NOMO-1 treated with dmso at 0.1 percent for 144 hours (cell line): ENCODE results near the gene COL25A1.
"Not testable (repeated sequence)": the region's sequence is repeated elsewhere in the genome, so short reads cannot be mapped to it uniquely, and the experiment has no call there.

ENCODE experiments used
- DNase-seq: peaks from one replicate; lab custom pipeline; 2025; ENCODE audit not compliant: unreplicated experiment; lab: John Stamatoyannopoulos, UW

The COL25A1 gene

DNA sequence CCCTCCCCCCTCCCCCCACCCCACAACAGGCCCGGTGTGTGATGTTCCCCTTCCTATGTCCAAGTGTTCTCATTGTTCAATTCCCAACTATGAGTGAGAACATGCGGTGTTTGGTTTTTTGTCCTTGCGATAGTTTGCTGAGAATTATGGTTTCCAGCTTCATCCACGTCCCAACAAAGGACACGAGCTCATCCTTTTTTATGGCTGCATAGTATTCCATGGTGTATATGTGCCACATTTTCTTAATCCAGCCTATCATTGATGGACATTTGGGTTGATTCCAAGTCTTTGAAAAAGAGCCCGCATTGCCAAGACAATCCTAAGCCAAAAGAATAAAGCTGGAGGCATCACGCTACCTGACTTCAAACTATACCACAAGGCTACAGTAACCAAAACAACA, 231.8 kb downstream of the COL25A1 start:
- not testable (repeated sequence) for DNase-seq

DNA sequence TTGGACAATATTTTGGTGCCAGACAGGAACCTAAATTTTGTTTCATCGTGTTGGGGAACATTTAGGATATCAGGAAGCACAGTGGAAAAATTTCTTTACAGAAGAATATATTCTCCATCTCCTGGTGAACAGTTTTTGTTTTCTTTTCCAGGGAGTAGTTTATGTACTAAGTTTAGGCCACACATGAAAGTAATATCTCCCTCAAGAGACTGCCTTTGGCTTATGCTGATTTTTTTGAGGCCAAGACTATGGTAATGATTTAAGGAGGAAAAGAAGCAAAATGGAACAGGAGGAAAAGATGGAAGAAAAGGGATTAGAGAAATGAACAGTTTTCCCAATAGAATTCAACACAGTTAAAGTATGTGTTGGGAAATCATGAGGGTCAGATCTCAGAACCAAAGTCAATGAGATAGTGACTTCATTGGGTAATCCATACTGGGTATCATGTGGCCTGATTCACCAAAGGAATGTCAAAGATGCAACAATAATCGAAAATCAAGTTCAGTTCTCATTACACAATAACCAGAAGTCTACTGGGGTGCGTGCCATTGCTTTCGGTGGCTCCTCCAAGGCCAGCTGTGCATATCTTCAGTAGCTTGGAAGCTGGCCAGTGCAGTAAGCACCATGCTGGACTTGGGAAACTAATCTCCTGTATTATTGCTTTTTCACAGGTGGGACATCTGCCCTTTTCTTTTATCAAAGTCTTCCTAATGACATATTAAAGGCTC, 234.8 kb downstream of the COL25A1 start:
- DNase-seq, result no peak

DNA sequence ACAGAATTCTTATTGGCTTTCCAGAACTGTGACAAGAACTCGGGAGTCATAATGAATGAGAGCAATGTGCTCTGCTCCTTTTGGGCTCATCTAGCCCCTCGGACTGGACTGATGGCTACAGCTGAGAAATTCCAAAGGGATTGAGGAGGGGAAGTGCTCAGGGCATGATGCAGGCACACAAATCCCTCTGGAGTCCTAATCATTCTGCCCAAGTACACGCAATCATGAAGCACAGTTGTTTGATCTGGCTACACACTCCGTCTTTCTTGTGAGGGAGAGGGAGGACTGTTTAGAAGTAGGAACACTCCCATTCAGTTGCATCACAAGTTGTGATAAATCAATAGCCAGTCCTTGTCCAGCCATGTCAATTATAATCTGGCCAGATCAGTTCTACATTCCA, 237.5 kb downstream of the COL25A1 start:
- no peak for DNase-seq

DNA sequence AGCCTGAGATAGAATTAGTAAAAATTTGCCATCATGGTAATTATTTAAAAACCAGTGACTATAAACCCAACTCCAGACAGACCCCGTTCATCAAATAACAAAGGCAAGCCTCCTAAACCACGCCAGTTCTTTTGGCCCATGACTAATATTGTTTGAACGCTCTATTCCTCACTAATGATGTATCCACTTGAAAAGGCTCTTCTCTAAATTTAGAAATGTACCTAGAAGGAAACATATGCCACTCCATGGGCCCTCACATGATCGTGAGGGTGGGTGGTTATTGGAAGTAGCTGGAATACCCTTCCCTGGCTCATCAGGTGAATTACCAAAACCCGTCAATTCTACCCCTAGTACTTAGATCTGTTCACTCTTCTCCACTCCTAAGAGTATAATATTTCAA, 249.2 kb downstream of the COL25A1 start:
- DNase-seq, result no peak

DNA sequence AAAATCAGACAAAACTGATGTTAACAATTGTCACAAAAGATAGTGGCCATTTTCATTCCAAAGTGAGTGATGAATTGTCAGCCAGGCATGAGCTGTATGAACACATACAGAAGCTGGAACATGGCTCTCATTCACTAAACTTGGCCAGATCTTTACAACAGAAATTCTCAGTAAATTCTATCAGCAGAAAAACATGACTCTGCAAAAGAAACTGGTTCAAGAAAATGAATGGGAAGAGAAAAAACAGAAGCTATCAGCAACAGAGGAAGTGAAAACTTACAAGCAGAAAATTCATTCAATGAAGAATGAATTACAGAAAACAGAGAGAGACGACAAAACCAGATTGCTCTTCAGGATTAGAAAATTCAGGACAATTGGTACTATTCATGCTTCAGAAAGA, 249.6 kb downstream of the COL25A1 start:
- DNase-seq, result no peak

DNA sequence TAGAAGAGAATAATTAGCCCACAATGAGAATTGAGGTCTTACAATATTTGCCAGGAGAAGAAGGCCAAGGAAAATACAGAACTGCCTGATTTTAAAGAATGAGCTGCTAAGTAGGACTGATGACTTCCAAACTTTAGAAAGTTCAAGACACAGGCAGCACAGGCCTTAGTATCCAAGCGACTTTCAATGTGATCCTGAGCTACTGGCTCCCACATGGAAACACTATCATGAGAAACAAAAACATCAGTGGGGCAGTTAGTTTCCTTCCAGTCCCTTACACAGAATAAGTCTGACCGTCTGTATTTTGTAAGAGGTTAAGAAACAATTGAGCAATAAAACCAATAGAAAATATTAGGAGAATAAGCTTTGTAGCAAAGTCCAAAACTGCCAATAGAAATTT, 251.4 kb downstream of the COL25A1 start:
- DNase-seq, result no peak

DNA sequence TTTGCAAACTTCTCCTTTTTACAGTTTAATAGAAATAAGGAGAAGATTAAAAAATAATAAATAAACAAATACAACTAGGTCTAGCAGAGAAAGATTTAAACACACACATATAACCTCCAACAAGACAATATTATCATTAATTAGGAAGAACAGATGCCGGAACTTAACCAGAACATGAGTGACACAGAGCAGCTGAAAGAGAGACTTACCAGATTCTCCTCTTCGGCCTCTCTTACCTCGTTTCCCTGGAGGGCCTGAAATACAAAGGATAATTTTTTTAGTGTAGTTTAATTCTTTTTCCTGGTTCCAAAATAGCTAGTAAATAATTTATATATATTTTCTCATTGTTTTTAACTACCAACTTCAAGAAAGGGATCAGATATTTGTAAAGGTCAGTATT, 252.5 kb downstream of the COL25A1 start:
- DNase-seq, result no peak

DNA sequence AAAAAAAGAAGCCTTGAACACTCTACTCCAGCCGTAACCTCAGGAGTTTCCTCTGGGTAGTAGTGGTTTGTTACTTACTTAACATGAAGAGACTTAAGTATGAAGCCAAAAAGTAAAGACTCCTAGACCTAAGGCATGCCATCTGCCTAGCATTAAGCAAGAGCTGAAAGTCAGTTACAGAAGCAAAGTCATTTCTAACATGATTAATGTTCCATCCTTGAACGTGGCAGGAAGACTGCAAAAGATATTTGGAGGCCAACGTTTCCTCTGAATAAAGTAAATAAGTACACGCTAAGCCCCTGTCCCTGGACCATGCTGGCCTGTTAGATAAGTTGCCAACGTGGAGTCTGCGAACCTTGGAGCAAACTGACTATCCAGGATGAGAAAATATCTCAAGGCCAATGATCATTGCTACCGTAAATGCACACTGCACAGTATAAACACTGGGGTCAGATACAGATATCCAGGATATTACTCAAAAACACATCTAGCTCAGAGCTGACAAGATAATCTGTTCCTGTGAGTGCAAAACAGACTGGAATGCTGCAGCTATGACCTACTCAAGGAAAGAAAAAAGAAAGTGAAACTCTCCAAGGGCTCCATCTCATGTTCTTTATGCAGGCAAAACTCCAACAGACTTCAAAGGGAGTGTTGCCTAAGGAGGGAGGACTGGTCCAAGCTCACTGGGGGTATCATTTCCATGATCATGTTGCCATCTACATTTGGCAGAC, 255.8 kb downstream of the COL25A1 start:
- peak; percentile 51 for DNase-seq

DNA sequence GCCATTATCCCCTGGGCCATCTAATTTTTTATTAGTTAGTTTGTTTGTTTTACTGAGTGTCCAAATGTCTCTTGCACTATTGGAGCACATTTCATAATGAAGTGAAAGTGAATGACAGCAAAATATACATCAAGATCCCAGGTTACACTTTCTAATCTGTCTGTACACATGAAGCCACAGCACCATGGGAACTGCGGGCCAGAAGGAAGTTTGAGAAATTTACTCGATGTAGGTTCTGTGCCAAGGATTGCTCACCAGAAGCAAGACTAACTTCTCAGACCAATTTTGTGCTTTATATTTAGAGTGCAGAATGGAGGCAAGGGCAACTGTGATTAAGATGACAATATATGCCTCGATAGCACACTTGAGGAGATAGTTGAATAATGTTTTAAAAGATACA, 258.0 kb downstream of the COL25A1 start:
- peak; percentile 18 for DNase-seq

DNA sequence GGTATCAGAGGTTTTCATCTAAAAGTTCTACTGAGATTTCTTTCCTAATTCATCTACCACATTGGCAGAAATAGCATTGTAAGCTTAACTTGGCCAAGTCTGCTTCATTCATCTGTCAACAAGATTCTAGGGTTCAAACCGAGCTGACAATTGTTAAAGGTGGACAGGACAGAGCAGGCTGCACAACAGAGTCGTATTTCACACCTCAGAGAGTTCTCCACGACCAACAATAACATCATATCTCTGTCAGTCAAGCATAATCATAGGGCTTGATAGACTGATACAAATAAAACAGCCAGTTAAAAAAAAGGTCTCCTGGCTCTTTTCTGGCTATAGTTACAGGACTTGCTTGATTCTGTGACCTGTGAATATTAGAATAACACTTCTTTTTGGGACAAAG, 259.2 kb downstream of the COL25A1 start:
- DNase-seq, result no peak

DNA sequence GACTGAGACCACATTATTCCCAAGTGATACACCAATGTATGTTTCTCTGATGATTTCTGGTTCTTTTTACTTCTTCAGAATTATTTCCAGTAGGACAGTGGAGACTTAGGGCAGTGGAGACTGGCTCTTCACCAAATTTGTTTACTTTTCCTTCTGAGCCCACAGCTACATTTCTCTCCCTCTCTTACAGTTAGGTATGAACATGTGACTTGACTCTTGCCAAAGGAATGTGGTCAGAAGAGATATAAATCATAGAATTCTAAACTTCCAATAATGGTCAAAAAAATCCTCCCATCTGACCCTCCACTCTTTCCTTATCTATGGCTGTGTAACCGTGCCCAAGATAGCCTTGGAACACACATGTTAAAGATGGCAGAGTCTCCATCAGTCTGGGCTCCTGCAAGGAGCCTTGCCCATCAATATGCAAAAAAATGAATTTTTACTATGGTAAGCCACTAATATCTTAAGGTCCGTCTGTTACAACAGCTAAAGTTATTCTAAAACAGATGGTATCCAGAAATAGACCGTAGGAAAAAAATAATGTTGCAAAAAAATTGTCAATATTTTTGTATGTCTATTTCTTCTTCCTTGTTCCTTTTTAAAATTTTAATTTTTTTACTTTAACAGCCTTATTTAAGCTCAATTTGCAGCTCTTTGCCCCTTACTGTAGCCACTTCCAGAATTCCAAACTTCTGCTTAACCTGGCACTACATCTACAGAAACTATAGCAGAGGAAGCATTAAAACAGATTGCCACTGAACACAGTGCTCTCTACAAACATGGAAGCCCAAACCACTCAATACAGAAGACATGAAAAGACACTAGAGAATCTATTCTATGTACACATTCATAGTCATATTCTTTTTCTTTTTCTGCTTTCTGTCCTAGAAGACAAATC, 260.7 kb downstream of the COL25A1 start:
- no peak for DNase-seq

DNA sequence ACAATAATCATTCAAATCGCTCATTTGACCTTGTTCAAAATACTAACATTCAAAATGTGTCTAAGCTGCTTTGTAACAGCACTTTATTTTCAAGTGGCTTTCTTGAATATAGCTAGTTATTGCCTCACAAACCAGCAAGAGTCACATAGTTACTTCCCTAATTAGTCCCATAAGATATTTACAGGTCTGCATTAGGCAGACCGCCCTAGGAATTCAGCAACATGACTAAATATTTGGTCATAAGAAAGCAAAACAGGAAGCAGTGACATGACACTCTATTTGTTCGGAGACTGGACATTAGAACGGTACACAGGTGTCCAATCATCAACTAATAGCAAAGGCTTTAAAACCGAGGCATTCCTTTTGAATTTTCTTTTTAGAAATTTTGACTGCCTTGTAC, 262.0 kb downstream of the COL25A1 start:
- peak; percentile 49 for DNase-seq

DNA sequence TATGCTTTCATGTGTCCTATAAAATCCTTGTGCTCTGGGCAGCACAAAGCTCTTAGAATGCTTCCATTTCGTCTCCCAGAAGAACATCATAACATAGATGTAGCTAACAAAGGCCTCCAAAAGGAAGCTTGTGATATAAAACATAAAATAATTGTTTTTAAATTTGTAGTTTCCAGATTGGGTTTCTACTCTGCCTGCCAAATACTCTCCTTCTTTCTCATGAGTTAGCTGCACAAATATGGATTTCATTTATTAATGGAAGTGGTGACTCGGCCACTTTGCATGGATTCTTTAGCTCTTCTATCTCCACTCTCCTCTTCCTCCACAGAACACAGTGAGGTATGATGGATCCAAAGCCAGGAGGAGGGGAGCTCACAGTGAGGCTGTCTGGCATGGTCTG, 265.4 kb downstream of the COL25A1 start:
- no peak for DNase-seq

DNA sequence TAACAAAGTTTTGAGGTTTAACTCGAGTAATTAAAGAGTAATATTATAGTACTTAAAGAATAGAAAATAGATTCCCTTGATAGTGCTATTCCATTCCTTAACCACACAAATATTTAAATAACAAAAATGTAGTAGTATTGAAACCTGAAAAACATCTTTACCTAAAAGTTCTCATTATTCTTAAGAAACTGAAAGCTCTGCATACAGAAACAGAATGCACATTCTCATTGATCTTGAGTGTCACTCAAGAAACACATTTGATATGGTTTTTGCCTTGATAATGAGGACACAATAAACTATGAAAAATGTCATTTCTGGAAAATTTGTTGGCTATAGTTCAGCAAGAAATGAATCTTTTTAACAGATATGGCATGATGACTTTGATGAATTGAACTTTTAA, 268.5 kb downstream of the COL25A1 start:
- no peak for DNase-seq

DNA sequence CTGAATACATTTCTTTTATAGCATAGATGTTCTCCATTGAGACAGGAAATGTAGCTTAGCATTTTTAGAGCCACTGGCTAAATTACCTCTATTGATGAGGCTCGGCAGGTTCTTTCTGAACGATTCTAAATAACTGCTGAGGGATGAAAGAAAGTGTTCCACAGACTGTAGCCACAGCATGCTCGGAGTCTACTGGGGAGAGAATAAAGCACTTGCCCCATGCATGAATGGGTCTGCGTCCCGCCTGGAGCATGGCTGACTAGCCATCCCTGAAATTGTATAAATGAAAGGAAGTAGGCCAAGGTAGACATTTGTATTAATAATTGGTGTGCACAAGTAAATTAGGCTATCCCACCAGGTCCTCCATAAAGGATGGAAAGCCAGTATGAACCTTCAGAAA, 269.8 kb downstream of the COL25A1 start:
- no peak for DNase-seq

DNA sequence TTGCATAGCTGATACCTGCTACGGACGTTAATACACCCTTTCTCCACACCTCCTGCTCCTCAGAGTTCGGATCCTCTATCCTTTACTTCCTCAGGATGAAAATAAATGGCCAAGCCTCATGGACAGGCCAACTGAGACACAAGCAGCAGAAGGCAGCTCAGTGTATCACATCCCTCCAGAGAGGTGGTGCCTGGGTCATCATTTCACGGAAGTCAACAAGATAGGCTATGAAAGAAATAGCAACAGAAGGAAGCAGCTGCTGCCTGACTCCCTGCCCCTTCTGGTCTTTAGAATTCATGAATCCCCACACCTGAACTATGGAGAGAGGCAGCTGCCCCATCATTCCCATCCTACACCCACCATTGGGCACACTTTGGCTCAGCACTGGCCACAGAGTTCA, 272.5 kb downstream of the COL25A1 start:
- DNase-seq, result no peak

DNA sequence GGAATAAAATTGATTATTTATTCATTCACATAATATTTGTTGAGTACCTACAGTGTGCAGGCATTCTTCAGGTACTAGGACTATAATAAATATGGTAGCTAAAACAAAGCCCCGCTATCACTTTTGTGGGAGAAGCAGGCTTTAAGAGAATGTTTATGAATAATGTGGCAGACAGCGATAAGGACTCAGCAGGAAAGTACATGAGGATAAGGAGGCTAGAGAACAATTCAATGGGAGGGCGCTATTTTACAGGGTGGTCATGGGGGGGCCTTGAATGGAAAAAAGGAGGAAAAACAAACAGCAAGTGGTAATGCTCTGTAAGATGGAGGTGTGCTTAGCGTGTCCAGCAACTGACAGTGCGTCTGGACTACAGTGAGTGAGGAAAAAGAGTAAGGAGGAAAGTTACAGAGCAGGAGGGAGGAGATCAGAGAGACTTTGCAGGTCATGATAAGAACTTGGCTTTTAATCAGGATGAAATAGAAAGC, 275.4 kb downstream of the COL25A1 start:
- no peak for DNase-seq

DNA sequence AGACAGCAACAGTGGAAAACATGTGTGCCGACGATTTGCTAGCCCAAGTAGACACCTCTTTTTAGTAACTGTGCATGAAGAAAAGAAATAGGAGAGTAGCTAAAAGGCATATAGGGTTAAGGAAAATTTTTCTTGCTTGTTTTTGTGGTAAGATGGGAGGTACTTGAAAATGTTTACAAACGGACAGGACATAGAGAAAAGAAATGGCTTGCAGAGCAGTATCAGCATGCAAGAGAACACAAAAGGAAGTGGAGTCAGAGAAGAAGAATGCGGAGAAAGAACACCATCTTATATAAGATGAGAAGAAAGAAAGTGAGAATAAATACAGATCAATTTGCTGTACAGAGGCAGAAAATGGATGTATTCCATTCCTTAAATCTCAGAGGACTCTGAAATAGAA, 275.9 kb downstream of the COL25A1 start:
- DNase-seq, result no peak

DNA sequence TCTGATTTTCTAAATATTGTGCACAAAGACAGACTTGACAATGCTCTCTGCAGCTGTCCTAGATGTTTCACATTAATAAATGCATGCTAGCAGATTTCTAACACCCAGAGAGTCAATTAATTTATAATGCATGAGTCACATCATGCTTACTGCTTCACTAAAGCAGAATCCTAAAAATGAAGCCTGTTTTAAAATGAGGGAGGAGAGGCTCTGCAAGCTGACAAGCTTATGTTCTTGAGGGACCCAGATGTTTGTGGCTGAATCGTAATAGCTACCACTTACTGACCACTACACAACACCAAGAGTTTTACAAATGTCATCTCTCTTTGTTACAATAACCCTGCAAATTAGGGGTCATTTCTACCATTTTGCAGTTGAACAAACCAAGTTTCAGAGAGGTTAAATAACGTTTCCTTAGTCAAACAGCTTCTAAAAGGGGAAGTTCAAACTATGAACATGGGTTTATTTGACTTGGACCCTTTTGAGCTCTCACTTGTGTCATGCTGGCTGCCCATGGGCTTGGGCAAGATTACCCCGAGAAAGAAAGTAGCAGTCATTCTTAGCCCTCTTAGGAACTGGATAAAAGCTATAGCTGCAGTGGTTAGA, 276.9 kb downstream of the COL25A1 start:
- DNase-seq, result no peak

DNA sequence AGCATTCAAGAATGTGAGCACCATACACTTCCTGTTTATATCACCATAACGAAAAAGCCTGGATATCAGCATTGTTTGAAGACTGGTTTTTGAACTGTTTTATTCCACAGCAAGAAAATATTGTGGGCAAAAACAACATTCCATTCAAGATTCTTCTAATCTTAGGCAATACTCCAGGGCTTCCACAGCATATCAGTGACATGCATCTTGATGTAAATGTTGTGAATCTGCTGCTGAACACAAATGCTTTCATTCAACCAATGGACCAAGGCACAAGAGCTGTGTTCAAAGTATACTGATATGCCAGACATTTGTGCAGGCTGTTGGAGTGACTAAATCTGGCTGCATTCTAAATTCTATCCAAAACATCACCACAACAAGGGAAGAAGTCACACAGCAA, 279.5 kb downstream of the COL25A1 start:
- no peak for DNase-seq

DNA sequence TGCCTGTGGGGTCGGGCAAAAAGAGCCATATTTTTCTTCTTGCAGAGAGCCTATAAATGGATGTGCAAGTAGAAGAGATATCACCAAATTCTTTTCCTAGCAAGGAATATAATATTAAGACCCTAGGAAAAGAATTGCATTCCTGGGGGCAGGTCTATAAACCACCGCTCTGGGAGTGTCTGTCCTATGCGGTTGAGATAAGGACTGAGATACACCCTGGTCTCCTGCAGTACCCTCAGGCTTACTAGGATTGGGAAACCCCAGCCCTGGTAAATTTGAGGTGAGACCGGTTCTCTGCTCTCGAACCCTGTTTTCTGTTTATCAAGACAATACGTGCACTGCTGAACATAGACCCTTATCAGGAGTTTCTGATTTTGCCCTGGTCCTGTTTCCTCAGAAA, 280.8 kb downstream of the COL25A1 start:
- DNase-seq, result not testable (repeated sequence)
